Sigmoid colon (tissue), 7 donors: ENCODE measurements around the gene KIF26A. TPM values are rescaled to one million over a fixed set of nuclear protein-coding genes. Genes with fewer than 3 reads are reported as not detected.
A peak's percentile ranks its signal among the peaks of the same experiment; 100 is the strongest.

ENCODE experiments used
- DNase-seq: peaks from one replicate; pipeline ENCODE4 v3.0.0-alpha.2; 2019
- H3K27ac ChIP-seq, 4 donors: fragments of 200-600 bp; sonication (generic); one replicate each; pipeline ENCODE4 v1.5.1; 2016 to 2019; ENCODE audit warnings: mild to moderate bottlenecking in 1 of 4
- H3K27me3 ChIP-seq, 3 donors: fragments of 200-600 bp; sonication (generic); one replicate each; pipeline ENCODE4 v1.5.1; 2019; ENCODE audit warnings: mild to moderate bottlenecking in 1 of 3
- H3K36me3 ChIP-seq, 4 donors: fragments of 200-600 bp; sonication (generic); one replicate each; pipeline ENCODE4 v1.5.1; 2016 to 2019
- H3K4me1 ChIP-seq, 4 donors: fragments of 200-600 bp; sonication (generic); one replicate each; pipeline ENCODE4 v1.5.1; 2017 to 2019
- H3K4me3 ChIP-seq, 4 donors: fragments of 200-600 bp; sonication (generic); one replicate each; pipeline ENCODE4 v1.5.1; 2017 to 2019; ENCODE audit warnings: mild to moderate bottlenecking in 2 of 4, moderate library complexity in 1 of 4
- H3K9me3 ChIP-seq, 4 donors: fragments of 200-600 bp in 3 of 4; sonication (generic) in 3 of 4; one replicate each; pipeline versions ENCODE4 v1.5.1 to v1.6.1; 2013 to 2019
- EP300 ChIP-seq, 4 donors: sonication (generic); formaldehyde crosslinking; IDR thresholded peaks; one replicate each; pipeline ENCODE4 v1.6.1; 2017; ENCODE audit warnings: antibody characterized with exemption in 4 of 4
- POLR2A ChIP-seq, 2 donors: fragments of 450-650 bp; IDR thresholded peaks; one replicate each; pipeline ENCODE4 v1.6.1; 2016; ENCODE audit warnings: antibody characterized with exemption in 2 of 2, mild to moderate bottlenecking in 2 of 2, moderate library complexity in 2 of 2
- POLR2AphosphoS5 ChIP-seq, 4 donors: sonication (generic); formaldehyde crosslinking; IDR thresholded peaks; one replicate each; pipeline ENCODE4 v1.6.1; 2017; ENCODE audit warnings: antibody characterized with exemption in 4 of 4
- WGBS, 2 donors: extraction: QIAGEN DNeasy Blood & Tissue Kit; methylation state at CpG; one replicate each; pipeline ENCODE4 v1.1.7; 2013; 5-methylcytosine and 5-hydroxymethylcytosine counted together
- intact Hi-C: fragments of 100-400 bp; cut with DNase I; formaldehyde crosslinking; loops from one replicate; pipeline ENCODE4 v1.15.1; 2023
- polyA plus RNA-seq, 3 donors: library from polyadenylated mRNA; stranded (reverse); fragments of 200-250 nt; gene quantifications; one replicate each; pipeline ENCODE4 v1.2.3, GENCODE V29; 2013
- total RNA-seq, 4 donors: library from RNA; depleted of rRNA; stranded (reverse); fragments of >200 nt; gene quantifications; one replicate each; pipeline ENCODE4 v1.1.0, GENCODE V29; 2016
- TF ChIP-seq, protein P1 (sequence below), 4 experiments: fragments of 450-650 bp in 3 of 4; fragments of 200-600 bp in 1 of 4; IDR thresholded peaks; one replicate each; pipeline ENCODE4 v1.5.1; 2016 to 2019; ENCODE audit warnings: antibody characterized with exemption in 4 of 4, mild to moderate bottlenecking in 3 of 4, moderate library complexity in 2 of 4
- donor health status: healthy with polysubstance abuse.
- donor health status: Bipolar disorder and iron deficiency.
- donor health status: healthy.

Gene KIF26A
- total and polyA plus RNA-seq, 7 donors = 0.60 to 4.2 (median 2.1) TPM

DNA sequence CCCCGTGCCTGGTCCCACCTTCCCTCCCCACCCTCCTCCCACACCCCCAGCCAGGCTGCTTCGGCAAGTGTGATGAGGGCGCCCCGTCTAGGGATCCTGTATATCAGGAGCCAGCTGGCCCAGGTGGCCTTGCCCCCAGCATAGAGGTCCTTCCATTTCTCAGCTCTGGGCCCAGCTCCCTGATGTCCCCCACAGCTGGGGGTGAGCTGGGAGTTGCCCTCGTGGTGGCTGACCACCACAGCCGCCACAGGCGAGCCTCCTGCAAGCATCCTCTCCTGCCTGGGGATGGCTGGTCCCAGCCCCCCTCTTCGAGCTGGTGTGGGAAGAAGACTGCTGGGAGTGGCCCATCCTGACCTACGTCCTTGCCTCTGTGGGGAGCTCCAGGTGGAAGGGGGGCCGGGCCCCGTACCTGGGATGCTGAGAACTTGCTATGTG lies 45.4 kb upstream of the KIF26A start:
- Histone ChIP-seq H3K4me1 (no peaks in the 10 kb centered on the region), H3K36me3 (no peaks in the 10 kb centered on the region), H3K27ac (no peak overlapping the region), H3K27me3 (peaks cover 0 to 21% (median 14%) of the 10 kb centered on the region in 3 donors), H3K4me3 (no peak overlapping the region), H3K9me3 (no peaks in the 10 kb centered on the region)
- WGBS, 2 donors = 54 to 81% methylated on average over 11 of the region's 11 CpGs
- DNase-seq = no peak
- intact Hi-C loops = no loop called here
- TF ChIP-seq EP300 (IDR thresholded peaks at IDR 0.05) = no peak
- no peak for TF ChIP-seq POLR2AphosphoS5 (IDR thresholded peaks at IDR 0.05)
- TF ChIP-seq POLR2A (IDR thresholded peaks at IDR 0.05) = no peak
- TF ChIP-seq, protein P1, sequence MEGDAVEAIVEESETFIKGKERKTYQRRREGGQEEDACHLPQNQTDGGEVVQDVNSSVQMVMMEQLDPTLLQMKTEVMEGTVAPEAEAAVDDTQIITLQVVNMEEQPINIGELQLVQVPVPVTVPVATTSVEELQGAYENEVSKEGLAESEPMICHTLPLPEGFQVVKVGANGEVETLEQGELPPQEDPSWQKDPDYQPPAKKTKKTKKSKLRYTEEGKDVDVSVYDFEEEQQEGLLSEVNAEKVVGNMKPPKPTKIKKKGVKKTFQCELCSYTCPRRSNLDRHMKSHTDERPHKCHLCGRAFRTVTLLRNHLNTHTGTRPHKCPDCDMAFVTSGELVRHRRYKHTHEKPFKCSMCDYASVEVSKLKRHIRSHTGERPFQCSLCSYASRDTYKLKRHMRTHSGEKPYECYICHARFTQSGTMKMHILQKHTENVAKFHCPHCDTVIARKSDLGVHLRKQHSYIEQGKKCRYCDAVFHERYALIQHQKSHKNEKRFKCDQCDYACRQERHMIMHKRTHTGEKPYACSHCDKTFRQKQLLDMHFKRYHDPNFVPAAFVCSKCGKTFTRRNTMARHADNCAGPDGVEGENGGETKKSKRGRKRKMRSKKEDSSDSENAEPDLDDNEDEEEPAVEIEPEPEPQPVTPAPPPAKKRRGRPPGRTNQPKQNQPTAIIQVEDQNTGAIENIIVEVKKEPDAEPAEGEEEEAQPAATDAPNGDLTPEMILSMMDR (IDR thresholded peaks at IDR 0.05) = no peak

GRCh38 chr14:104093366-104094055 lies 44.9 kb upstream of the KIF26A start:
- Histone ChIP-seq H3K4me1 (no peaks in the 10 kb centered on the region), H3K27me3 (peaks cover 0 to 21% (median 14%) of the 10 kb centered on the region in 3 donors), H3K4me3 (no peak overlapping the region), H3K36me3 (no peaks in the 10 kb centered on the region), H3K27ac (no peak overlapping the region), H3K9me3 (no peaks in the 10 kb centered on the region)
- 51 to 73% methylated on average over 18 of the region's 18 CpGs for WGBS, 2 donors
- intact Hi-C loops = no loop called here
- TF ChIP-seq EP300 (IDR thresholded peaks at IDR 0.05) = no peak
- TF ChIP-seq POLR2A (IDR thresholded peaks at IDR 0.05) = no peak
- no peak for TF ChIP-seq POLR2AphosphoS5 (IDR thresholded peaks at IDR 0.05)
- TF ChIP-seq, protein P1 (IDR thresholded peaks at IDR 0.05) = no peak
- DNase-seq = no peak

DNA sequence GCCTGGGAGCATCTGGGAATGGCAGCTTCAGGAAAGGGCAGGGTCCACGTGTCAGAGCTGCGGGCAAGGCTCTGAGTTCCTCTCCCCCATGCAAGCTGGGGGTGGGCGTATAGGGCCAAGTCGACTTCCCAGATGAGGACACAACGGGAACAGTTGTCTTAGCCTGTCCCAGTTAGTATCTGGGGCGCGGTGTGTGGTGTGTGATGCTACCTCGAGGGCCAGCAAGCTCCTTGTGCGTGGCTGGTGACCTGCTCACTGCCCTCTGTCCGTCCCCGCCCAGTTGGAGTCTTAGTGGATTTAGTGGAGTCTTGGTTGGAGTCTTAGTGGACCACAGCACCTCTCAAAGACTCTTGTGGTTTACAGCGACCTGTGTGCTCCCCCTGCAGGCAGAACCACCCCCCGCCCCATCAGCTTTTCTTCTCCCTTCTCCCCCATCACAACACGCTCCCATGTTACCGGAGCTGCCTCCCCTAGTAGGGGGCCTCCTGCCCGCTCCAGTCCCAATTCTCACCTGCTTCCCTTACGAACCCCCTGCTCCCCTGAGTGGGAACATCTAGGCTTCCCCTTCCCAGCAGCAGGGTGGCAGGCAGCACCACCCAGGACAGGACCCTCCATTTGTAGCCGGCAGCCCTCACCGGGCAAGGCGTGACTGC lies 44.2 kb upstream of the KIF26A start:
- H3K9me3 ChIP-seq = no peaks in the 10 kb centered on the region
- H3K4me1 ChIP-seq = no peaks in the 10 kb centered on the region
- 33 to 57% methylated on average over 20 of the region's 20 CpGs for WGBS, 2 donors
- no peak overlapping the region for H3K4me3 ChIP-seq
- H3K36me3 ChIP-seq = no peaks in the 10 kb centered on the region
- DNase-seq = no peak
- TF ChIP-seq POLR2A (IDR thresholded peaks at IDR 0.05) (no peak), EP300 (IDR thresholded peaks at IDR 0.05) (no peak), POLR2AphosphoS5 (IDR thresholded peaks at IDR 0.05) (no peak)
- TF ChIP-seq, protein P1 (IDR thresholded peaks at IDR 0.05) = no peak
- H3K27me3 ChIP-seq = peaks cover 0 to 21% (median 14%) of the 10 kb centered on the region in 3 donors
- intact Hi-C loops = no loop called here
- no peak overlapping the region for H3K27ac ChIP-seq

- Histone ChIP-seq H3K9me3 (no peaks in the 10 kb centered on the region), H3K36me3 (no peaks in the 10 kb centered on the region), H3K4me3 (no peak overlapping the region), H3K27ac (no peak overlapping the region), H3K4me1 (no peaks in the 10 kb centered on the region), H3K27me3 (peaks cover 0 to 21% (median 14%) of the 10 kb centered on the region in 3 donors)
- intact Hi-C loops = no loop called here
- WGBS, 2 donors = 46 to 51% methylated on average over 35 of the region's 35 CpGs
- TF ChIP-seq, protein P1 (IDR thresholded peaks at IDR 0.05) = peak; percentile 4 to 84 (median 66)
- TF ChIP-seq POLR2A (IDR thresholded peaks at IDR 0.05) (no peak), EP300 (IDR thresholded peaks at IDR 0.05) (no peak)
- DNase-seq = no peak
Measured at GRCh38 chr14:104094709-104095425, 43.5 kb upstream of the KIF26A start.
